ENCODE measurements around the gene SMAD7.
A peak's percentile ranks its signal among the peaks of the same experiment; 100 is the strongest.

SMAD7 gene

DNA sequence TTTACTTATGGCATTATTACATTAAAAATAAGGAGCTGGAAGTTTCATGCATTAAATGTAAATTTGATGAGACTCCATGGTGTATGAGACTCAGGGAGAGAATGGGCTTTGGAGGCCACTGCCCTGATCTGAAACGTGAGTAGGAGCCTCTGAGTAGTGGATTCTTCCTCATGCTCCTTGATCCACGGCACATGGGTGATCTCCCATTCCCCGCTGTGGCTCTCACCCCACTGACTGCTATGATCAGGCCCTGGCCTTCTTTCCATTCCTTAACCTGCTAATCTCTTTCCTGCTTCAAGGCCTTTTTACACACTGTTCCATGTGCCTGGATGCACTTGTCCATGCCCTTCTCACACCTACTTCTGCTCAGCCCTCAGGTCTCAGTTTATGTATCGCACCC is 68.4 kb downstream of the SMAD7 start:
- no peaks in the 10 kb centered on the region for H3K9me3 ChIP-seq (ENCODE audit: control insufficient read depth in 5 of 5, low read length in 5 of 5)
- H3K27me3 ChIP-seq (ENCODE audit: control insufficient read depth in 5 of 5, insufficient read depth in 4 of 5, low read length in 5 of 5), result no peaks in the 10 kb centered on the region
- H3K9ac ChIP-seq (ENCODE audit: low read length in 5 of 5), result no peak overlapping the region
- H3K4me3 ChIP-seq (ENCODE audit: low read depth in 1 of 5, low read length in 5 of 5), result no peak overlapping the region
- peaks cover 0 to 22% (median 0%) of the 10 kb centered on the region in 5 donors for H3K4me1 ChIP-seq (ENCODE audit: control insufficient read depth in 5 of 5, insufficient read depth in 5 of 5, low read length in 5 of 5)
- no peak overlapping the region for H3K27ac ChIP-seq (ENCODE audit: low read depth, low read length)
- no peaks in the 10 kb centered on the region for H3K36me3 ChIP-seq (ENCODE audit: control insufficient read depth in 5 of 5, insufficient read depth in 5 of 5, low read length in 5 of 5)

- Histone ChIP-seq H3K4me1 (ENCODE audit: control insufficient read depth in 5 of 5, insufficient read depth in 5 of 5, low read length in 5 of 5) (peaks cover 0 to 17% (median 3%) of the 10 kb centered on the region in 5 donors), H3K4me3 (ENCODE audit: low read depth in 1 of 5, low read length in 5 of 5) (no peak overlapping the region), H3K27me3 (ENCODE audit: control insufficient read depth in 5 of 5, insufficient read depth in 4 of 5, low read length in 5 of 5) (no peaks in the 10 kb centered on the region), H3K9me3 (ENCODE audit: control insufficient read depth in 5 of 5, low read length in 5 of 5) (no peaks in the 10 kb centered on the region), H3K36me3 (ENCODE audit: control insufficient read depth in 5 of 5, insufficient read depth in 5 of 5, low read length in 5 of 5) (no peaks in the 10 kb centered on the region), H3K27ac (ENCODE audit: low read depth, low read length) (no peak overlapping the region), H3K9ac (ENCODE audit: low read length in 5 of 5) (no peak overlapping the region)
Measured at GRCh38 chr18:48880931-48881330, 69.8 kb downstream of the SMAD7 start.

GRCh38 chr18:48879008-48879431 is 71.7 kb downstream of the SMAD7 start:
- H3K36me3 ChIP-seq (ENCODE audit: control insufficient read depth in 5 of 5, insufficient read depth in 5 of 5, low read length in 5 of 5), result no peaks in the 10 kb centered on the region
- H3K4me1 ChIP-seq (ENCODE audit: control insufficient read depth in 5 of 5, insufficient read depth in 5 of 5, low read length in 5 of 5), result peaks cover 0 to 8% (median 3%) of the 10 kb centered on the region in 5 donors
- no peak overlapping the region for H3K27ac ChIP-seq (ENCODE audit: low read depth, low read length)
- no peak overlapping the region for H3K9ac ChIP-seq (ENCODE audit: low read length in 5 of 5)
- no peaks in the 10 kb centered on the region for H3K9me3 ChIP-seq (ENCODE audit: control insufficient read depth in 5 of 5, low read length in 5 of 5)
- H3K27me3 ChIP-seq (ENCODE audit: control insufficient read depth in 5 of 5, insufficient read depth in 4 of 5, low read length in 5 of 5), result no peaks in the 10 kb centered on the region
- no peak overlapping the region for H3K4me3 ChIP-seq (ENCODE audit: low read depth in 1 of 5, low read length in 5 of 5)

- Histone ChIP-seq H3K36me3 (ENCODE audit: control insufficient read depth in 5 of 5, insufficient read depth in 5 of 5, low read length in 5 of 5) (no peaks in the 10 kb centered on the region), H3K4me3 (ENCODE audit: low read depth in 1 of 5, low read length in 5 of 5) (peak overlapping the region in 1 of 5 donors; percentile 11), H3K4me1 (ENCODE audit: control insufficient read depth in 5 of 5, insufficient read depth in 5 of 5, low read length in 5 of 5) (peaks cover 0 to 8% (median 3%) of the 10 kb centered on the region in 5 donors), H3K27ac (ENCODE audit: low read depth, low read length) (no peak overlapping the region), H3K9ac (ENCODE audit: low read length in 5 of 5) (no peak overlapping the region), H3K27me3 (ENCODE audit: control insufficient read depth in 5 of 5, insufficient read depth in 4 of 5, low read length in 5 of 5) (no peaks in the 10 kb centered on the region), H3K9me3 (ENCODE audit: control insufficient read depth in 5 of 5, low read length in 5 of 5) (no peaks in the 10 kb centered on the region)
Measured at GRCh38 chr18:48878471-48878870, 72.3 kb downstream of the SMAD7 start.

GRCh38 chr18:48877941-48878340 is 72.8 kb downstream of the SMAD7 start:
- no peak overlapping the region for H3K9ac ChIP-seq (ENCODE audit: low read length in 5 of 5)

GRCh38 chr18:48876590-48876989 is 74.2 kb downstream of the SMAD7 start:
- Histone ChIP-seq H3K36me3 (ENCODE audit: control insufficient read depth in 5 of 5, insufficient read depth in 5 of 5, low read length in 5 of 5) (no peaks in the 10 kb centered on the region), H3K4me3 (ENCODE audit: low read depth in 1 of 5, low read length in 5 of 5) (no peak overlapping the region), H3K9ac (ENCODE audit: low read length in 5 of 5) (no peak overlapping the region), H3K9me3 (ENCODE audit: control insufficient read depth in 5 of 5, low read length in 5 of 5) (no peaks in the 10 kb centered on the region), H3K4me1 (ENCODE audit: control insufficient read depth in 5 of 5, insufficient read depth in 5 of 5, low read length in 5 of 5) (peaks cover 3 to 14% (median 8%) of the 10 kb centered on the region in 5 donors), H3K27me3 (ENCODE audit: control insufficient read depth in 5 of 5, insufficient read depth in 4 of 5, low read length in 5 of 5) (no peaks in the 10 kb centered on the region), H3K27ac (ENCODE audit: low read depth, low read length) (no peak overlapping the region)

More at GRCh38 chr18:48877941-48878340, 72.8 kb downstream of the SMAD7 start:
- H3K4me1 ChIP-seq (ENCODE audit: control insufficient read depth in 5 of 5, insufficient read depth in 5 of 5, low read length in 5 of 5), result peaks cover 3 to 10% (median 5%) of the 10 kb centered on the region in 5 donors
- H3K27ac ChIP-seq (ENCODE audit: low read depth, low read length), result no peak overlapping the region
- H3K4me3 ChIP-seq (ENCODE audit: low read depth in 1 of 5, low read length in 5 of 5), result no peak overlapping the region
- no peaks in the 10 kb centered on the region for H3K9me3 ChIP-seq (ENCODE audit: control insufficient read depth in 5 of 5, low read length in 5 of 5)
- no peaks in the 10 kb centered on the region for H3K27me3 ChIP-seq (ENCODE audit: control insufficient read depth in 5 of 5, insufficient read depth in 4 of 5, low read length in 5 of 5)
- no peaks in the 10 kb centered on the region for H3K36me3 ChIP-seq (ENCODE audit: control insufficient read depth in 5 of 5, insufficient read depth in 5 of 5, low read length in 5 of 5)

GRCh38 chr18:48875942-48876511 is 74.7 kb downstream of the SMAD7 start:
- no peak overlapping the region for H3K27ac ChIP-seq (ENCODE audit: low read depth, low read length)
- no peaks in the 10 kb centered on the region for H3K9me3 ChIP-seq (ENCODE audit: control insufficient read depth in 5 of 5, low read length in 5 of 5)
- peaks cover 3 to 14% (median 8%) of the 10 kb centered on the region in 5 donors for H3K4me1 ChIP-seq (ENCODE audit: control insufficient read depth in 5 of 5, insufficient read depth in 5 of 5, low read length in 5 of 5)
- no peaks in the 10 kb centered on the region for H3K27me3 ChIP-seq (ENCODE audit: control insufficient read depth in 5 of 5, insufficient read depth in 4 of 5, low read length in 5 of 5)
- no peak overlapping the region for H3K9ac ChIP-seq (ENCODE audit: low read length in 5 of 5)
- no peak overlapping the region for H3K4me3 ChIP-seq (ENCODE audit: low read depth in 1 of 5, low read length in 5 of 5)
- H3K36me3 ChIP-seq (ENCODE audit: control insufficient read depth in 5 of 5, insufficient read depth in 5 of 5, low read length in 5 of 5), result no peaks in the 10 kb centered on the region

- Histone ChIP-seq H3K4me1 (ENCODE audit: control insufficient read depth in 5 of 5, insufficient read depth in 5 of 5, low read length in 5 of 5) (peaks cover 3 to 14% (median 8%) of the 10 kb centered on the region in 5 donors), H3K9me3 (ENCODE audit: control insufficient read depth in 5 of 5, low read length in 5 of 5) (no peaks in the 10 kb centered on the region), H3K9ac (ENCODE audit: low read length in 5 of 5) (no peak overlapping the region), H3K4me3 (ENCODE audit: low read depth in 1 of 5, low read length in 5 of 5) (no peak overlapping the region), H3K36me3 (ENCODE audit: control insufficient read depth in 5 of 5, insufficient read depth in 5 of 5, low read length in 5 of 5) (no peaks in the 10 kb centered on the region), H3K27me3 (ENCODE audit: control insufficient read depth in 5 of 5, insufficient read depth in 4 of 5, low read length in 5 of 5) (no peaks in the 10 kb centered on the region), H3K27ac (ENCODE audit: low read depth, low read length) (no peak overlapping the region)
Measured at GRCh38 chr18:48875314-48875941, 75.3 kb downstream of the SMAD7 start.

DNA sequence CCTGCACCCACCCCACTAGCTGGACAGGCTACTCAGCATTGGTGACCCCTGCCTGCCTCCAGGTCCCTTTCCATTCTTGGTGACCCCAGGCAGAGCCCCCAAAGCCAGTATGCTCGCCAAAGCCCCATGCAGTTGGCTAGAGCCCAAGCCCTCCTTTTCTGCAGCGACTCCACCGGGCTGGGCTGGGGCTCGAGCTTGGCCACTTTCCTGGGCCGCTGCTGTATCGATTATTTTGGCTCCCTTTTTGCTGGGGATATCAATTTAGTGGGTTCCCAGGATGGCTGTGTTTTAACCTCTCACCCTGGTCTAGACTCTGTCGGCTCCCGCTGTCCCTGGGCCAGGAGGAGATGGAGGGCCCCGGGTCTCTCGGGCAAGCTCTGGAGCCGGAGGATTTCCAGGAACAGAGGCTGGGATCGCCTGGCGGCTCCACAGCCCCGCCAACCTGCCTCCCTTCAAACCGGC is 76.0 kb downstream of the SMAD7 start:
- no peak overlapping the region for H3K4me3 ChIP-seq (ENCODE audit: low read depth in 1 of 5, low read length in 5 of 5)
- H3K9ac ChIP-seq (ENCODE audit: low read length in 5 of 5), result no peak overlapping the region
- H3K27me3 ChIP-seq (ENCODE audit: control insufficient read depth in 5 of 5, insufficient read depth in 4 of 5, low read length in 5 of 5), result no peaks in the 10 kb centered on the region
- H3K36me3 ChIP-seq (ENCODE audit: control insufficient read depth in 5 of 5, insufficient read depth in 5 of 5, low read length in 5 of 5), result no peaks in the 10 kb centered on the region
- no peak overlapping the region for H3K27ac ChIP-seq (ENCODE audit: low read depth, low read length)
- H3K4me1 ChIP-seq (ENCODE audit: control insufficient read depth in 5 of 5, insufficient read depth in 5 of 5, low read length in 5 of 5), result peaks cover 3 to 14% (median 8%) of the 10 kb centered on the region in 5 donors
- H3K9me3 ChIP-seq (ENCODE audit: control insufficient read depth in 5 of 5, low read length in 5 of 5), result no peaks in the 10 kb centered on the region

GRCh38 chr18:48874233-48874632 is 76.5 kb downstream of the SMAD7 start:
- Histone ChIP-seq H3K9ac (ENCODE audit: low read length in 5 of 5) (no peak overlapping the region), H3K9me3 (ENCODE audit: control insufficient read depth in 5 of 5, low read length in 5 of 5) (no peaks in the 10 kb centered on the region), H3K4me1 (ENCODE audit: control insufficient read depth in 5 of 5, insufficient read depth in 5 of 5, low read length in 5 of 5) (peaks cover 3 to 14% (median 8%) of the 10 kb centered on the region in 5 donors), H3K36me3 (ENCODE audit: control insufficient read depth in 5 of 5, insufficient read depth in 5 of 5, low read length in 5 of 5) (no peaks in the 10 kb centered on the region), H3K27ac (ENCODE audit: low read depth, low read length) (no peak overlapping the region), H3K4me3 (ENCODE audit: low read depth in 1 of 5, low read length in 5 of 5) (no peak overlapping the region), H3K27me3 (ENCODE audit: control insufficient read depth in 5 of 5, insufficient read depth in 4 of 5, low read length in 5 of 5) (no peaks in the 10 kb centered on the region)

Data from subcutaneous abdominal adipose tissue (tissue), 5 donors.